Midbrain (tissue), 1 donor: ENCODE results near the gene TMEM80.

Experiments used
- DNase-seq: peaks from one replicate; lab custom pipeline; 2025; lab: John Stamatoyannopoulos, UW

Gene TMEM80

DNA sequence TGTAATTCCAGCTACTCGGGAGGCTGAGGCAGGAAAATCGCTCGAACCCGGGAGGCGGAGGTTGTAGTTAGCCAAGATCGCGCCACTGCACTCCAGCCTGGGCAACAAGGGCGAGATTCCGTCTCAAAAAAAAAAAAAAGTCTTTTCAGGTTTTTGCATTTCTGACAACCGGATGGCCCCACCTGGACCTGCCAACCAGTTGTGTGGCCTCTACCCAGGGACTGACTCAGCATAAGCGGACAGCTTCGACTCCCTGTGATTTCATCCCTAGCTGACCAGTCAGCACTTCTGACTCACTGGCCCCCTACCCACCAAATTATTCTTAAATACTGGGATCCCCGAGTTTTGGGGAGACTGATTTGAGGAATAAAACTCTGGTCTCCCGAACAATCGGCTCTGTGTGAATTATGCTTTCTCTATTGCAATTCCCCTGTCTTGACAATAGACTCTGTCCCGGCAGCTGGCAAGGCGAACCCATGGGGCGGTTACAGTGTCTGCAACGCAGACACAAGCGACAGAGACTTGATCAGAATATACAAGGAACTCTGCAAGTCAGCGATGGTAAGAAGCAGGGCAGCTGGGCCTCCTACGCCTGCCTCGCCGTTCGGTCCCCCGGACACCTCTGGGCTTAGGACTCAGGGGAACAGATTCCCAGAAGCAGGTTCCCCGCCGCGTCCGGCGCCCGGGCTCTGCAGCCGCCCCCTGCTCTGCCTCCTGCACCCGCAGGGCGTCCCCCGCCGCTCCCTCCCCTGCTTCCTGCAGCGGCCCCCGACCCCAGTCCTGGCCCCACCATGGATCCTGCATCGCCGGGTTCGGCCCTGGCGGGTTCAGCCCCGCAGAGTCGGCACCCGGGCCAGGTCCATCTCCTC lies 50.9 kb downstream of the TMEM80 start:
- DNase-seq = peak; percentile 62

DNA sequence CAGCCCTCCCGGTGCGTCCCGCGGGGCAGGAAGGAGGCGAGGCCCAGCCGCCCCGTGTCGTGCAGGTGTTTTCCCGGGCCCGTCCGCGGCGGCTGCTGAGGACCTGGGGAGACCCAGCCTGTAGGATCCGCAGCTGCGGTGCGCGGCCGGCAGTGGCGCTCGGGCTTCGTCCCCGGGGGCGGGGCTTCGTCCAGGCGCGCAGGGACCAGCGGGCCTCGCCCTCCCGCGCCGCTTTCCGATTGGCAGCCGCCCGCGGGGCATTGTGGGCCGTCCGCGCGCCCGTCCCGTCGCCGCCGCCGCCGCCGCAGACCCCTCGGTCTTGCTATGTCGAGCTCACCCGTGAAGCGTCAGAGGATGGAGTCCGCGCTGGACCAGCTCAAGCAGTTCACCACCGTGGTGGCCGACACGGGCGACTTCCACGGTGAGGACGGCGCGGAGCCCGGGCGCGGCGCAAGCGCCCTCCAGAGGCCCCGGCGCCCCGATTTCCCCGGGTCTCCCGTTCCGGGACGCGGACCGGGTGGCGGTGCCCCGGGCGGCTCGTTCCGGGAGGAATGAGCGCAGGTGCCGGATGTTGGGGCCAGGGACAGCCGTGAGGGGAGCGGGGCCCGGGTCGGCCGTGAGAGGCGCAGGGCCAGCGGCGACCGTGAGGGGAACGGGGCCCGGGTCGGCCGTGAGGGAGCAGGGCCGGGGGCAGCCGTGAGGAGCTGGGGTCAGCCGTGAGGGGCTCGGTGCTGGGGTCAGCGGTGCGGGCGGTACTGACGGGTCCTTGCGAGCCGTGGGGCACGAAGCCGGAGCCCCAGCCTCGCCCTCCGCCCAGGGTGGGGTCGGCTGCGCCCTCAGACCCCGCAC lies 51.8 kb downstream of the TMEM80 start, which contains the start of gene TALDO1:
TALDO1 (plus strand) TSS at position 307 of the 849 bp plus-strand sequence; CDS start at position 325, 18 bp downstream.
- DNase-seq = peak; percentile 86

DNA sequence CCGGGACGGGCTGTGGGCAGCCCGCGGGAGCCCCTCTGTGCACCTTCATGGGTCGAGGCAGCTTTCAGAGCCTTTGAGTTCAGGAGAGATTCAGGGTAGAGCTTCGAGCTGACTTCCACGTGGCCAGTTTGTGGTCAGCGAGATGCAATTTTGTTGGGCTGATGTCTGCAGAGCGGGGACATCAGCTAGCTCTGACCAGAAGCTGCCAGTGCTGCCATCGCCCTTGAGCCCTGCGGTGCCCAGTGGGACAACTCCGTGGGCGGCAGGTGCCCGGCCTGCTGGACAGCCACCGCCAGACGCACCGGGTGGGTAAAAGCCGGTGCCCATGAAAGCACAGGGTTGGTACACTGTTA lies 52.4 kb downstream of the TMEM80 start:
- peak; percentile 32 for DNase-seq

DNA sequence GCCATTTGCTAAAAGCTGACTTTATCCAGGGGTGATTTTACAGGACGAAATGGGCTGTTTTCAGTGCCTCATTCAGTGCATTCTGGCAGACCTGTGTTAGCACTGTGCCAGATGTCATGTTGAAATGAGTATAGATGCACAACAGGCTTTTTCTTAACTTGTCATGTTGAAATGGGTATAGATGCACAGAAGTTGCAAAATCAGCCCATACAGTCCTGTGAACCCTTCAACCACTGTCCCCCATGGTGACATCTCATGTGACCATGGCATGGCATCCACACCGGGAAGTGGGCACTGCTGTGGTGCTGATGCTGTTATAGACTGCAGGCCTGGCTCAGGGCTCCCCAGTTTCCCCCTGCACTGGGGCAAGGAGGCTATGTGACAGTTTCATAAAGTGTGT lies 54.1 kb downstream of the TMEM80 start:
- DNase-seq = no peak
